ENCODE data around the gene CFAP119. TPM values are rescaled to one million over a fixed set of nuclear protein-coding genes. Genes with fewer than 3 reads are reported as not detected.

The CFAP119 gene
- total and polyA plus RNA-seq, 9 of the 15 experiments (the other 6 are each of a cell fraction or from before 2014, with no cell fraction given), result 5.5 to 33.7 (median 9.6) TPM

- TF ChIP-seq THAP12 (CRISPR knock-in tag; IDR thresholded peaks at IDR 0.05) (peak; percentile 52; the same call in 1 of the 2 replicates), E2F6 (IDR thresholded peaks at IDR 0.05; ENCODE audit: borderline replicate concordance in 1 of 2, extremely low read depth in 1 of 2, insufficient read depth in 1 of 2, insufficient read length in 1 of 2, low read depth in 1 of 2, low read length in 1 of 2, poor library complexity in 1 of 2, severe bottlenecking in 1 of 2) (peak; percentile 47 to 71), ZNF354B (CRISPR knock-in tag; IDR thresholded peaks at IDR 0.05) (no peak), HCFC1 (IDR thresholded peaks at IDR 0.05; ENCODE audit: low read depth, low read length) (no peak), STAG1 (CRISPR knock-in tag; IDR thresholded peaks at IDR 0.05; ENCODE audit: borderline replicate concordance) (no peak), MLX (CRISPR knock-in tag; conservative IDR thresholded peaks at IDR 0.05) (no peak), PRMT5 (CRISPR knock-in tag; IDR thresholded peaks at IDR 0.05) (no peak), YY1 (IDR thresholded peaks at IDR 0.05; ENCODE audit: borderline replicate concordance in 1 of 3, control insufficient read depth in 1 of 3, extremely low read depth in 1 of 3, insufficient read depth in 3 of 3, insufficient read length in 1 of 3, insufficient replicate concordance in 2 of 3, low read depth in 1 of 3, low read length in 2 of 3) (peak in 2 of 3 experiments; percentile 57 to 58), HDAC1 (IDR thresholded peaks at IDR 0.05) (0 out of 4 replicates have a peak, but pooled peaks of 1 of the 2 experiments have one; percentile 30), POLR2G (IDR thresholded peaks at IDR 0.05; ENCODE audit: low read depth, low read length) (peak; percentile 61; the same call in 1 of the 2 replicates), ZNF23 (CRISPR knock-in tag; IDR thresholded peaks at IDR 0.05) (no peak), MTA2 (IDR thresholded peaks at IDR 0.05; ENCODE audit: low read depth) (no peak), ZFX (CRISPR knock-in tag; IDR thresholded peaks at IDR 0.05) (peak; percentile 50), CGGBP1 (CRISPR knock-in tag; IDR thresholded peaks at IDR 0.05) (no peak), SIN3A (IDR thresholded peaks at IDR 0.05; ENCODE audit: borderline replicate concordance in 2 of 2, control insufficient read depth in 1 of 2, low read depth in 2 of 2, low read length in 2 of 2) (peak in 1 of 2 experiments; percentile 41; a peak in 1 of 4 replicates), RB1 (IDR thresholded peaks at IDR 0.05; ENCODE audit: low read depth) (0 out of 2 replicates have a peak, but pooled peaks have one; percentile 13), ZBTB7A (IDR thresholded peaks at IDR 0.05; ENCODE audit: borderline replicate concordance, control insufficient read depth, low read depth, low read length) (peak; percentile 54; the same call in 1 of the 2 replicates), CHD2 (IDR thresholded peaks at IDR 0.05; ENCODE audit: low read depth, low read length) (peak; percentile 84), MYC (IDR thresholded peaks at IDR 0.05; ENCODE audit: low read depth, low read length) (no peak), MYC (CRISPR knock-in tag; IDR thresholded peaks at IDR 0.05; ENCODE audit: borderline replicate concordance, low read depth) (no peak), RBFOX2 (IDR thresholded peaks at IDR 0.05; ENCODE audit: low read depth, low read length) (peak; percentile 57)
Observed at GRCh38 chr16:30786115-30786935, 24.5 kb upstream of the CFAP119 start (continued).

Measured in K562 (cell line).